ENCODE data around the gene SIK3.

- no peak for TF ChIP-seq CTCF (IDR thresholded peaks at IDR 0.05)
- no peak for TF ChIP-seq POLR2A (IDR thresholded peaks at IDR 0.05)
These were observed 146.5 kb downstream of the SIK3 start for GRCh38 chr11:116951762-116952161.

Measured in heart left ventricle (tissue), 13 donors.